DND-41 (cell line): Measurements from ENCODE around the gene NPHP4.

ENCODE experiments used
- ATAC-seq: fragments of 200-7000 bp; cut with Tn5 transposase; 3 replicates; pipeline ENCODE4 v1.9.1; 2021; ENCODE audit warnings: low read depth; ENCODE audit not compliant: insufficient read depth
- DNase-seq: peaks from one replicate; pipeline ENCODE4 v3.0.0-alpha.2; 2020
- H2AFZ ChIP-seq: 2 replicates; pipeline ENCODE4 v1.6.0; 2012; ENCODE audit warnings: low read depth, low read length
- H3K27ac ChIP-seq: 2 replicates; pipeline ENCODE4 v1.5.1; 2012; ENCODE audit warnings: low read length, inconsistent platforms
- H3K27me3 ChIP-seq: fragments of 200-600 bp; sonication (generic); 2 replicates; pipeline ENCODE4 v1.6.0; 2012; ENCODE audit warnings: low read length, mild to moderate bottlenecking, inconsistent platforms; ENCODE audit not compliant: insufficient read depth, poor library complexity
- H3K36me3 ChIP-seq: 2 replicates; pipeline ENCODE4 v1.5.1; 2012; ENCODE audit warnings: low read length, inconsistent platforms; ENCODE audit not compliant: insufficient read depth
- H3K4me1 ChIP-seq: 2 replicates; pipeline ENCODE4 v1.5.1; 2012; ENCODE audit warnings: mild to moderate bottlenecking, low read length; ENCODE audit not compliant: insufficient read depth
- H3K4me2 ChIP-seq: 2 replicates; pipeline ENCODE4 v1.6.0; 2012; ENCODE audit warnings: mild to moderate bottlenecking, moderate library complexity, low read length, inconsistent platforms; ENCODE audit not compliant: insufficient read depth
- H3K4me3 ChIP-seq, 2 experiments: fragments of 200-600 bp in 1 of 2; shearing (Covaris generic) in 1 of 2; 2 replicates each; pipeline ENCODE4 v1.5.1; 2012 to 2016; ENCODE audit warnings: inconsistent platforms in 2 of 2, low read length in 2 of 2, mild to moderate bottlenecking in 2 of 2, low read depth in 1 of 2, moderate library complexity in 1 of 2
- H3K79me2 ChIP-seq: 2 replicates; pipeline ENCODE4 v1.6.0; 2012; ENCODE audit warnings: low read length, inconsistent platforms; ENCODE audit not compliant: insufficient read depth
- H3K9ac ChIP-seq: 2 replicates; pipeline ENCODE4 v1.6.0; 2012; ENCODE audit warnings: low read depth, mild to moderate bottlenecking, inconsistent platforms, low read length, moderate library complexity
- H3K9me3 ChIP-seq: 2 replicates; pipeline ENCODE4 v1.5.1; 2012; ENCODE audit warnings: low read length, moderate library complexity, mild to moderate bottlenecking, inconsistent platforms; ENCODE audit not compliant: insufficient read depth, severe bottlenecking
- H4K20me1 ChIP-seq: 2 replicates; pipeline ENCODE4 v1.6.0; 2012; ENCODE audit warnings: low read length; ENCODE audit not compliant: insufficient read depth
- CTCF ChIP-seq: IDR thresholded peaks from 2 replicates; pipeline ENCODE4 v1.5.1; 2012; ENCODE audit warnings: borderline replicate concordance, low read length, moderate library complexity, mild to moderate bottlenecking; ENCODE audit not compliant: poor library complexity, severe bottlenecking; ENCODE audit errors: extremely low read depth
- EZH2 ChIP-seq: IDR thresholded peaks from 3 replicates; pipeline ENCODE4 v1.6.1; 2012; ENCODE audit warnings: borderline replicate concordance, low read depth, mild to moderate bottlenecking, moderate library complexity, low read length, inconsistent platforms; ENCODE audit not compliant: severe bottlenecking

Gene NPHP4

GRCh38 chr1:5886541-5887348, 105.5 kb downstream of the NPHP4 start:
- H3K4me1 ChIP-seq = no peaks in the 10 kb centered on the region

GRCh38 chr1:5886140-5886483, 106.1 kb downstream of the NPHP4 start:
- H3K4me3 ChIP-seq = no peak overlapping the region
- no peaks in the 10 kb centered on the region for H3K27me3 ChIP-seq
- ATAC-seq (no peak), DNase-seq (no peak)
- no peak overlapping the region for H3K9ac ChIP-seq
- H3K9me3 ChIP-seq = no peaks in the 10 kb centered on the region
- H3K4me1 ChIP-seq = no peaks in the 10 kb centered on the region
- H3K79me2 ChIP-seq = no peaks in the 10 kb centered on the region
- no peak overlapping the region for H2AFZ ChIP-seq
- no peak overlapping the region for H3K4me2 ChIP-seq
- H3K36me3 ChIP-seq = peaks cover 48% of the 10 kb centered on the region
- TF ChIP-seq CTCF = no peak
- TF ChIP-seq EZH2 = no peak
- H4K20me1 ChIP-seq = peaks cover 28% of the 10 kb centered on the region
- H3K27ac ChIP-seq = no peak overlapping the region

More at GRCh38 chr1:5886541-5887348, 105.5 kb downstream of the NPHP4 start:
- peaks cover 29% of the 10 kb centered on the region for H4K20me1 ChIP-seq
- H3K4me3 ChIP-seq = no peak overlapping the region
- peaks cover 45% of the 10 kb centered on the region for H3K36me3 ChIP-seq
- no peak for TF ChIP-seq EZH2
- no peak for TF ChIP-seq CTCF
- no peak for ATAC-seq
- no peak for DNase-seq
- H3K27ac ChIP-seq = no peak overlapping the region
- no peaks in the 10 kb centered on the region for H3K79me2 ChIP-seq
- H2AFZ ChIP-seq = no peak overlapping the region
- no peaks in the 10 kb centered on the region for H3K27me3 ChIP-seq
- H3K9me3 ChIP-seq = no peaks in the 10 kb centered on the region
- H3K4me2 ChIP-seq = no peak overlapping the region
- H3K9ac ChIP-seq = no peak overlapping the region

GRCh38 chr1:5885471-5886139, 106.6 kb downstream of the NPHP4 start:
- peaks cover 30% of the 10 kb centered on the region for H4K20me1 ChIP-seq
- no peaks in the 10 kb centered on the region for H3K4me1 ChIP-seq
- H3K27ac ChIP-seq = no peak overlapping the region
- peaks cover 50% of the 10 kb centered on the region for H3K36me3 ChIP-seq
- H3K4me3 ChIP-seq = no peak overlapping the region
- no peak for DNase-seq
- H3K27me3 ChIP-seq = no peaks in the 10 kb centered on the region
- H3K9me3 ChIP-seq = no peaks in the 10 kb centered on the region
- TF ChIP-seq CTCF (no peak), EZH2 (no peak)
- H3K79me2 ChIP-seq = no peaks in the 10 kb centered on the region
- no peak overlapping the region for H3K9ac ChIP-seq
- H2AFZ ChIP-seq = no peak overlapping the region
- no peak for ATAC-seq
- H3K4me2 ChIP-seq = no peak overlapping the region
